GM23338 (cell line): ENCODE results near the gene CMSS1. TPM values are rescaled to one million over a fixed set of nuclear protein-coding genes. Genes with fewer than 3 reads are reported as not detected.
A peak's percentile ranks its signal among the peaks of the same experiment; 100 is the strongest.

Experiments
- ATAC-seq: fragments of 200-7000 bp; cut with Tn5 transposase; 3 replicates; pipeline ENCODE4 v1.9.1; 2020
- DNase-seq: peaks from one replicate; pipeline ENCODE4 v3.0.0-alpha.2; 2015; ENCODE audit warnings: low spot score
- H2AFZ ChIP-seq: fragments of 200-600 bp; sonication (generic); 2 replicates; pipeline ENCODE4 v1.8.0; 2016; ENCODE audit warnings: antibody characterized with exemption, mild to moderate bottlenecking, moderate library complexity
- H3F3A ChIP-seq: fragments of 200-600 bp; sonication (generic); replicated peaks from 2 replicates; pipeline ENCODE4 v1.8.0; 2017; ENCODE audit warnings: antibody characterized with exemption, mixed run types, low read depth
- H3K27ac ChIP-seq: fragments of 200-600 bp; sonication (generic); 2 replicates; pipeline ENCODE4 v1.6.1; 2016; ENCODE audit warnings: low read depth
- H3K27me3 ChIP-seq: fragments of 200-600 bp; sonication (generic); 2 replicates; pipeline ENCODE4 v1.8.0; 2016; ENCODE audit warnings: mild to moderate bottlenecking, mixed run types, moderate library complexity; ENCODE audit not compliant: insufficient read depth
- H3K36me3 ChIP-seq: fragments of 200-600 bp; sonication (generic); 2 replicates; pipeline ENCODE4 v1.8.0; 2016; ENCODE audit warnings: mild to moderate bottlenecking; ENCODE audit not compliant: insufficient read depth
- H3K4me1 ChIP-seq: fragments of 200-600 bp; sonication (generic); 2 replicates; pipeline ENCODE4 v1.8.0; 2016; ENCODE audit warnings: mild to moderate bottlenecking, moderate library complexity; ENCODE audit not compliant: insufficient read depth
- H3K4me2 ChIP-seq: fragments of 200-600 bp; sonication (generic); 2 replicates; pipeline ENCODE4 v1.7.1; 2017; ENCODE audit warnings: mixed run types
- H3K4me3 ChIP-seq: fragments of 200-600 bp; sonication (generic); 2 replicates; pipeline ENCODE4 v1.6.1; 2016; ENCODE audit warnings: mixed run types
- H3K79me2 ChIP-seq: fragments of 200-600 bp; sonication (generic); replicated peaks from 2 replicates; pipeline ENCODE4 v1.8.0; 2017; ENCODE audit warnings: mild to moderate bottlenecking; ENCODE audit not compliant: insufficient read depth
- H3K9me2 ChIP-seq: fragments of 200-600 bp; sonication (generic); 2 replicates; pipeline ENCODE4 v1.8.0; 2017; ENCODE audit not compliant: insufficient read depth
- H4K20me1 ChIP-seq: fragments of 200-600 bp; sonication (generic); replicated peaks from 2 replicates; pipeline ENCODE4 v1.8.0; 2017; ENCODE audit warnings: mild to moderate bottlenecking; ENCODE audit not compliant: insufficient read depth
- H3K27ac Mint-ChIP-seq: 2 replicates; pipeline ENCODE4 v1.8.0; 2020; ENCODE audit warnings: inconsistent platforms, mild to moderate bottlenecking, moderate library complexity, mixed read lengths
- H3K27me3 Mint-ChIP-seq: 3 replicates; pipeline ENCODE4 v1.8.0; 2022; ENCODE audit warnings: low read depth, mild to moderate bottlenecking, moderate library complexity, mixed read lengths, inconsistent platforms; ENCODE audit not compliant: insufficient read depth, poor library complexity
- H3K36me3 Mint-ChIP-seq: 3 replicates; pipeline ENCODE4 v1.8.0; 2021; ENCODE audit warnings: low read depth, mild to moderate bottlenecking, inconsistent platforms, moderate library complexity, mixed read lengths
- H3K4me1 Mint-ChIP-seq: 3 replicates; pipeline ENCODE4 v1.8.0; 2020; ENCODE audit warnings: mild to moderate bottlenecking, inconsistent platforms, mixed read lengths
- H3K4me3 Mint-ChIP-seq: 3 replicates; pipeline ENCODE4 v1.8.0; 2021; ENCODE audit warnings: moderate library complexity, mild to moderate bottlenecking, inconsistent platforms, mixed read lengths
- H3K9me3 Mint-ChIP-seq: 3 replicates; pipeline ENCODE4 v1.8.0; 2020; ENCODE audit warnings: moderate library complexity, mild to moderate bottlenecking, inconsistent platforms, mixed read lengths
- CREB1 ChIP-seq: fragments of 250-450 bp; sonication (Bioruptor Pico); IDR thresholded peaks from 2 replicates; pipeline ENCODE4 v1.5.0; 2020; ENCODE audit warnings: low read depth, mild to moderate bottlenecking, moderate library complexity
- CTCF ChIP-seq, 2 experiments: fragments of 200-600 bp in 1 of 2; sonication (generic) in 1 of 2; conservative IDR thresholded peaks; 2 replicates each; pipeline versions ENCODE4 v1.5.1 to v1.6.1; 2016 to 2017; ENCODE audit warnings: antibody characterized with exemption in 2 of 2, low read depth in 2 of 2, mild to moderate bottlenecking in 2 of 2, moderate library complexity in 1 of 2
- EZH2 ChIP-seq: fragments of 200-600 bp; sonication (generic); IDR thresholded peaks from one replicate; pipeline ENCODE4 v1.8.0; 2017; ENCODE audit warnings: antibody characterized with exemption, mild to moderate bottlenecking, low read depth; ENCODE audit not compliant: unreplicated experiment
- EZH2phosphoT487 ChIP-seq: fragments of 200-600 bp; sonication (generic); IDR thresholded peaks from one replicate; pipeline ENCODE4 v1.8.1; 2018; ENCODE audit warnings: antibody characterized with exemption; ENCODE audit not compliant: unreplicated experiment
- JUNB ChIP-seq: IDR thresholded peaks from one replicate; pipeline ENCODE4 v1.6.1; 2016; ENCODE audit warnings: antibody characterized with exemption; ENCODE audit not compliant: unreplicated experiment
- NANOG ChIP-seq: IDR thresholded peaks from 2 replicates; pipeline ENCODE4 v1.6.1; 2016; ENCODE audit warnings: antibody characterized with exemption, borderline replicate concordance
- POLR2AphosphoS5 ChIP-seq: IDR thresholded peaks from 2 replicates; pipeline ENCODE4 v1.6.1; 2016; ENCODE audit warnings: antibody characterized with exemption, low read depth
- REST ChIP-seq: IDR thresholded peaks from one replicate; pipeline ENCODE4 v1.6.1; 2018; ENCODE audit warnings: antibody characterized with exemption; ENCODE audit not compliant: unreplicated experiment
- STAT1 ChIP-seq: IDR thresholded peaks from one replicate; pipeline ENCODE4 v1.6.1; 2016; ENCODE audit warnings: antibody characterized with exemption; ENCODE audit not compliant: unreplicated experiment
- ZNF114 ChIP-seq: fragments of 250-450 bp; sonication (Bioruptor Pico); IDR thresholded peaks from 2 replicates; pipeline ENCODE4 v1.5.0; 2020; ENCODE audit warnings: mild to moderate bottlenecking, moderate library complexity
- ZNF331 ChIP-seq: fragments of 250-450 bp; sonication (Bioruptor Pico); IDR thresholded peaks from 2 replicates; pipeline ENCODE4 v1.5.0; 2020; ENCODE audit warnings: low read depth, mild to moderate bottlenecking, moderate library complexity
- polyA plus RNA-seq: library from polyadenylated mRNA; unstranded; fragments of >200 nt; fragmentation: Nextera tagmentation; extraction: Ambion mirVana; gene quantifications from 2 replicates; pipeline ENCODE4 v1.2.1, GENCODE V29; 2016
- total RNA-seq: library from RNA; depleted of rRNA; stranded (reverse); fragments of >200 nt; shearing (Covaris generic); gene quantifications from 2 replicates; pipeline ENCODE4 v1.2.3, GENCODE V29; 2014

Gene CMSS1
- total and polyA plus RNA-seq, 2 experiments from 2014 or later = 39.4 to 187 TPM

- TF ChIP-seq REST (no peak), EZH2 (no peak), POLR2AphosphoS5 (no peak), CREB1 (CRISPR knock-in tag) (no peak), CTCF (conservative IDR thresholded peaks at IDR 0.05; ENCODE audit: low read depth in 2 of 2) (no peak)
Observed at GRCh38 chr3:99810403-99810802, 7.3 kb upstream of the CMSS1 start (continued).

- no peaks in the 10 kb centered on the region for H3K9me2 ChIP-seq
- H3K4me2 ChIP-seq = peak overlapping the region; percentile 82
- no peaks in the 10 kb centered on the region for H3F3A ChIP-seq
- H3K4me1 ChIP-seq = no peaks in the 10 kb centered on the region; the same call in 1 of the 2 replicates
- Mint-ChIP-seq H3K9me3 (no peaks in the 10 kb centered on the region), H3K36me3 (no peaks in the 10 kb centered on the region; the same call in 2 of the 3 replicates), H3K27me3 (peaks cover 11% of the 10 kb centered on the region), H3K4me3 (peak overlapping the region; percentile 93), H3K4me1 (peaks cover 6% of the 10 kb centered on the region), H3K27ac (peak overlapping the region; percentile 99)
- peak overlapping the region; percentile 82 for H3K4me3 ChIP-seq
- H3K27me3 ChIP-seq = no peaks in the 10 kb centered on the region
- H3K79me2 ChIP-seq = peaks cover 39% of the 10 kb centered on the region
- H2AFZ ChIP-seq = peak overlapping the region; percentile 52
- ATAC-seq (peak; percentile 30), DNase-seq (peak; percentile 42)
- H3K36me3 ChIP-seq = no peaks in the 10 kb centered on the region
- H3K27ac ChIP-seq = no peak overlapping the region
- H4K20me1 ChIP-seq = no peaks in the 10 kb centered on the region; the same call in 1 of the 2 replicates
- no peak for TF ChIP-seq CREB1 (CRISPR knock-in tag)
- TF ChIP-seq ZNF114 (CRISPR knock-in tag) = no peak
- TF ChIP-seq STAT1 = no peak
- no peak for TF ChIP-seq POLR2AphosphoS5
- TF ChIP-seq JUNB = no peak
- no peak for TF ChIP-seq NANOG
- TF ChIP-seq REST = no peak
- TF ChIP-seq ZNF331 = no peak
- no peak for TF ChIP-seq EZH2phosphoT487
- no peak for TF ChIP-seq CTCF (conservative IDR thresholded peaks at IDR 0.05; ENCODE audit: low read depth in 2 of 2)
Observed at GRCh38 chr3:99817047-99817436, 620 bp upstream of the CMSS1 start.
